GM18867 (cell line): ENCODE data around the gene NAT14.

Experiments
- ATAC-seq: cut with Tn5 transposase; IDR thresholded peaks from one replicate; pipeline ENCODE4 v1.9.1; 2021; ENCODE audit warnings: mild to moderate bottlenecking, moderate library complexity; ENCODE audit not compliant: unreplicated experiment

Gene NAT14

DNA sequence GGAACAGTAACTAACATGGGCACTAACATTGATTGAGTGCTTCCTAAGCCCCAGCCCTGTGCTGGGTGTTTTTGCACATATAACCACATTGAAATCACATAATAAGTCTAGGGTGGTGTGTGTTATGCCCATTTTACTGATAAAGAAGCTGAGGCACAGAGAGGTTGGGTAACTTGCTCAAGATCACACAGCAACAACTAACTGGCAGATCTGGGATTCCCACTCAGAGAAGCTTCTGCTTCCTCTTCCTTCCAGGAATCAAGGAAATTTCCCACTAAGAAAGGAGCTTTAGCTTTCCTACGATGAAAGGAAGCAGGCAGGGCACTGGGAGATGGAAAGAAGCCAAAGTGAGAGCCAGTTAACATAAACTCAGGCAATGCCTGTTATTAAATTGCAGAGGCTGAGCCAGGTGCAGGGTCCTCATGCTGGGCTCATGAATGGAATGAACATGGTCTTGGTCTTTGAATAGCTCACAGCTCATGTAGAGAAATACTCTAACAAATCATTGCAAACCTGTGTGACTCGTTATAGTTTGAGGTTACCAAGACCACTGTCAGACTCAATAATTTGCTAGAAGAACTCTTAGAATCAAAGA, 13.4 kb downstream of the NAT14 start:
- no peak for ATAC-seq

GRCh38 chr19:55500368-55500952, 15.5 kb downstream of the NAT14 start:
- no peak for ATAC-seq

GRCh38 chr19:55502197-55502952, 17.4 kb downstream of the NAT14 start:
- ATAC-seq = no peak

GRCh38 chr19:55503157-55503501, 18.1 kb downstream of the NAT14 start:
- no peak for ATAC-seq

GRCh38 chr19:55503502-55504251, 18.7 kb downstream of the NAT14 start:
- ATAC-seq = peak; percentile 87

- no peak for ATAC-seq
Measured at GRCh38 chr19:55504252-55504603, 19.2 kb downstream of the NAT14 start.

DNA sequence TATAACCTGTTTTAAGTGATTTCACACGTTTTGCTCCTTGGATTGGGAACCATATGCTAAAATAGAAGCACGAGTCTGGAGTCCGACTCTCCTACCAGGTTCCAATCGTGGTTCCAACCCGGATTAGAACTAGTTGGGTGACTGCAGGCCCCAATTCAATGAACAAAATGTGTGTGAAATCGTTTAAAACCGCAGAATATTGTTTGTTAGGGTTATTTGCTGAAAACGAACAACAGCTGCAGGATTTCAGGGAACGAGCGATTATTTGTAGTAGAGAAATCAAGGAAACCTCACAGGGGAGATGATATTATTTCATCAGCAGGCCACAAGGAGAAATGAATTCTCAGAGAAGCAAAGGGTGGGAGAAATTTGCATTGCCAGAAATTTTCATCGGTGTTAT, 20.0 kb downstream of the NAT14 start:
- no peak for ATAC-seq

DNA sequence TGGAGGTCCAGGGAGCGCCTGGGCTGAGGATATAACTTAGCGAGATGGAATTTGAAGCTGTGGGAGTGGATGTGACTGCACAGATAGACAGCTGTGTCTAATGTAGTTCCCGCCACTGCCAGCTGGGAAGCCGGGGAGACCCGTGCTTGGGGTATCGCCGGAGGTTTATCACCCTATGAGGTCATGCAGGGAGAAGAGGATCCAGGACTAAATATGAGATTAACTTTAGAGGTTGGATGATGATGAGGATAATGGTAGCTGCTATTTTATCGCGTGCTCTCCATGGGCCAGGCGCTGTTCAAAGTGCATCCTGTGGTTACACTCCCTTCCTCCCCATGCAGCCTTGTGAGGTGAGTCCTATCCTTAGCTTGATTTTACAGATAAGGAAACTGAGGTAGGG, 23.1 kb downstream of the NAT14 start:
- no peak for ATAC-seq

- ATAC-seq = peak; percentile 98
Measured at GRCh38 chr19:55516878-55517620, 32.1 kb downstream of the NAT14 start.

GRCh38 chr19:55519451-55520311, 34.7 kb downstream of the NAT14 start:
- no peak for ATAC-seq

DNA sequence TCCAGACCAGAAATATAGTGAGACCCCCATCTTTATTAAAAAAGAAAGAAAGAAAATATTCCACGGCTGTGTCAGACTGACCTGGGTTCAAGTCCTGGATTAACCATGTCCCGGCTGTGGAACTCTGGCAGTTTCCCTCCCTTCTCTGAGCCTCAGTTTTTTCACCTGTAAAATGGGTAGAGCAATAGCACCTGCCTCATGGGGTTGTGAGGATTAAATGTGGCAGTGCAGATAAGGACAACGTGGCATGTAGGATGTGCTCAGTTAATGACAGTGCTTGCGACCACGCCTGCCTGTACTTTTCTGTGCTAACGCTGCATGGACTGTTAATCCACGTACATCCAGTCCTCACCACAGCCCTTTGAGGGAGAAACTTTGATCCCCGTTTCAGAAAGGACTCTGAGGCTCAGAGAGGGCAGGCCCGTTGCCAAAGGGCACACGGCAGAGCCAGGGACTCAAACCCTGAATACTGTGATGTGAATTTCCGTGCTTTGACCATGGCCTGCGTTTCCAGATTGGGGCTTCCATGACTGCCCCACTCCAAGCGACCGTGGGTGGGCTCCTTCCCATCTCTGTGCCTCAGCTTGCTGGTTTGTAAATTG, 35.8 kb downstream of the NAT14 start:
- no peak for ATAC-seq

DNA sequence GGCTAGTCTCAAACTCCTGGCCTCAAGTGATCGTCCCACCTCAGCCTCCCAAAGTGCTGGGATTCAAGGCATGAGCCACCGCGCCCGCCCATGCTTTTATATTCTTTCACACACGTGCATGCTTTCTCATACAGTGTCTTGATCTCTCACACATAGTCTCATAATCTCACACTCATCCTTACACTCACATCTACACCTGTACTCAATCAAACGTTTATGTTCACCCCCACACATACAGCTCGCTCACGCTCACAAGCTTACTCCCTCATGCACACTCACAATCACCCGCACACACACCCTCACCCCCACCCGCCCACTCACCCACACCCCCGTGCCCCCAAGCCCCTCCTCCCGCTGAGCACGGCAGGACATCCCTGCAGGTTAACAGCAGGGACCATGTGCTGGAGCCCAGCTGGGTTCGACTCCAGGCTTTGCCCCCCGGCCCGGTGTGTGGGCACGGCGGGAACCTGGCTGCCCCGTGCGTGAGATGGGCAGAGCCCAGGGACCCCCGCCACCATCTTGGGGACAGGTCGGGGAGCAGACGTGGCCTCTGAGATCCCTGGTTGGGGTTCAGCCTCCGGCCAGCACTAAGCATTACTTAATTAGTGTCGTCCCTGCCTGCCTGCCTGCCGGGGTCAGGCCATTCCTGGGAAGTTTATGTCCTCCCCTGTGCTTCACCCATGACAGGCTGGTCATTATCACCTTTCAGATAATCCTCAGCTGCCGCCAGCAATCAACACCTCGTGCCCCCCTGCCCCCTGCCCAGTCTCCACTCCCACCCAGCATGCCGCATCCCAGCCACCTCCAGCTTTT, 40.5 kb downstream of the NAT14 start:
- no peak for ATAC-seq

DNA sequence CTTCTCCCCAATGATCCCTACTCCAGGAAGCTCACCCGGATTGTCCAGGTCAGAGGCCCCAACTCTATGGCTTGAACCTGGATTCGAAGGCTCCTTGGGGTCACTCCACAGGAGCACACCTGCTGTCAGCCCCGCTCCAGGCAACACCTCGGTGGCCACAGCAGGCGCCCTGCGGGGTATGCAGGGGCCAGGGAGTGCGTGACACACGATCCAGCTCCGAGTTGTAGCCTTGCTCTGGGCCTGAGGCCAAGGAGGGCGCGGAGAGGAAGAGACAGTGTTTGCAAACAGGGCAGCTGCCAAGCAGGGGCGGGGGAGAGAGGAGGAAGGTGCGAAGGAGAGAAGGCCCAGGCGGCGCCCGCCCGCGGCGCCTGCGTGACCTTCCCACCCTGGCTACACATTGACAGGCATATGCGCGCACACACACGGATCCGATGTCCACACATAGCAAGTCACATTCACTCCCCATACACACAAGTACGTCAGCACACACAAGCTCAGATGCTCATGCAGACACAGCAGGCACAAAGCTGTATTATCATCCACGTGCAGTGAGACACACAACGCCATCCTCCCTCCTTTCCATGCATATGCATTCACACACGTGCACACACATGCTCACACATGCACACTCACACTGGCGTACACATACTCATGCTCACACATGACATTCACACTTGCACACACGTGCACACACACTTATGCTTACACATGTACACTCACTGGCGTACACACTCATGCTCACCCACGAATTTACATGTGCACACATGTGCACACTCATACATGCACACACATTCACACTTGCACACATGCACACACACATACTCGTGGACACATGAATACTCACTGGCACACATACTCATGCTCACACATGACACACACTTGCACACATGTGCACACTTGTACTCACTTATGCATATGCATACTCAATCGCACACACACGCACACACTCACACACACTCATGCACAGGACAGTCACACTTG, 41.5 kb downstream of the NAT14 start:
- ATAC-seq = no peak

DNA sequence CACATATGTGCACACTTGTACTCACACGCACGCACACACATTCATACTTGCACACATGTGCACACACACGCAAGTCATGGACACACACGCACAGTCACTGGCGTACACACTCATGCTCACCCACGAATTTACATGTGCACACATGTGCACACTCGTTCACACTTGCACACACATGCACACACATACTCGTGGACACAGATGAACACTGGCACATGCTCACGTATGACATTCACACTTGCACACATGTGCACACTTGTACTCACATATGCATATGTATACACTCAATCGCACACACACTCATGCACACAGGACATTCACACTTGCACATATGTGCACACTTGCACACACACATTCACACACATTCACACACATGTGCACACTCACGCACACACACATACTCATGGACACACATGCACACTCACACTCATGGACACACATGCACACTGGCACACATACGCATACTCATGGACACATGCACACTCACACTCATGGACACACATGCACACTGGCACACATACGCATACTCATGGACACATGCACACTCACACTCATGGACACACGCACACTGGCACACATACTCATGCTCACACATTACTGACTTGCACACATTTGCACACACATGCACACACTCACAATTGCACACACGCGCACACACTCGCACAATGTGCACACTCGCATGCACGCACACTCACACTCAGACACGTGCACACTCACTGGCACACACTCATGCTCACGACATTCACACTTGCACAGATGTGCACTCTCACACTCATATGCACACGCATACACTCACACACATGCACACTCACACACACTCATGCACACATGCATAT, 42.4 kb downstream of the NAT14 start:
- no peak for ATAC-seq

GRCh38 chr19:55528030-55528803, 43.2 kb downstream of the NAT14 start:
- ATAC-seq = no peak

DNA sequence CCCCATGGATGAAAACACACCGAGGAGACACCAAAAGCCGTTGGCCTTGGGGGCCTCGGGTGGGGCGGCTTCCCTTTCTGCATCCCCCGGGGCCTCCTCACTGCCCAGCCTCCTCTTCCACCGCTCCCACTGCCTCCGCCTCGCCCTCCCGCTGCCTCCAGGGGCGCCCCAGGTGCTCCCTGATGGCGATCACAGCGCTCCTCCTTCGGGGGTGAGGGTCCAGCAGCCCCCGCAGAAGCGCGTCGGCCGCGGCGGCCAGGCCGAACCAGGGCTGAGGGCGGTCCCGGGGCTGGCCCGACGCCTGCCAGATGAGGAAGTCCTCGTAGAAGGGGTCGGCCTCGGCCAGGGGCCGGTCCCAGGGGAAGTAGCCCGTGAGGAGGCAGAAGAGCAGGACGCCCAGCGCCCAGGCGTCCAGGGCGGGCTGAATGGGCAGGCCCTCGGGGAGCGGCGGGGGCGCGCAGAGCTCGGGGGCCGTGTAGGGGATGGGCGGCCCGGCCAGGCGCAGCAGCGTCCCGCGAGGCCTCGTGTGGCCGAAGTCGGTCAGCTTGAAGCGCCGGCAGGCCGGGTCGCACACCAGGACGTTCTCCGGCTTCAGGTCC, 44.7 kb downstream of the NAT14 start:
- ATAC-seq = no peak
